NCI-H82 (cell line): ENCODE measurements around the gene ZNF440.
"Not testable (repeated sequence)": the region's sequence is repeated elsewhere in the genome, so short reads cannot be mapped to it uniquely, and the experiment has no call there.

Experiments
- DNase-seq: peaks from one replicate; lab custom pipeline; 2025; lab: John Stamatoyannopoulos, UW

ZNF440 gene

DNA sequence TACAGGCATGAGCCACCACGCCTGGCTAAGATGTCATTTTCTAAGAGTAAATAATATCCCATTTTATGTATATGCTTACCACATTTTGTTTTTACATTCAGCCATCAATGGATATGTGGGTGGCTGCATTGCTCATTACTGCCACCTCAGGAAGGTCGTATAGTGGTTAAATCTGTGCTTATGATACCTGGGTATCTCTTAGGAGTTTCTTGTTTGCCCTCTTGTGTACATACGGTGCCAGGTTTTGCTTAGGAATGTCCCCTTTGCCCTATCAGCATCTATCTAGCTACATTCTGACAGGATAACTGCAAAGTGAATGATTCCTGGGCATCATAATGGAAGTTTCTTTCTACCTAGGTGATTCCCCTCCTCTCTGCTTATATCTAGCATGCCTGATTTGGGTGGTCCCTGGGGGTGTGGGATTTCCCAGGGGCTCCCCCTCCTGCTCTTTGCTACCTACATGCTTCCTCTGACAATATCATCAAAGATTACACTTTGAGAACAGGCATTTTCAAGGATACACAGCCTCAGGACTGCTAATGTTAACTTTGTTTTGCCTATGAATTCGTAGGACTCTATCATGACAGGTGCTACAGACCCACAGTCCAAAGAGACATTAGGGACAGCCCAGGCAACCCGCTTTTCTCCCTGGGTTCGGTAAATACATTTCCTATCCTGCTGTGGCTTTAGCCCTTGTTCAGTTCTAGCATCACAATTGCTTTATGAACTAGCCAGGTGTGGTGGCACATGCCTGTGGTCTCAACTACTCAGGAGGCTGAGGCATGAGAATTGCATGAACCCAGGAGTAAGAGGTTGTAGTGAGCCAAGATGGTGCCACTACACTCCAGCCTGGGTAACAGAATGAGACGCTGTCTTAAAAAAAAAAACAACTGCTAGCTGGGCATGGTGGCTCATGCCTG is 15.1 kb downstream of the ZNF440 start:
- not testable (repeated sequence) for DNase-seq

DNA sequence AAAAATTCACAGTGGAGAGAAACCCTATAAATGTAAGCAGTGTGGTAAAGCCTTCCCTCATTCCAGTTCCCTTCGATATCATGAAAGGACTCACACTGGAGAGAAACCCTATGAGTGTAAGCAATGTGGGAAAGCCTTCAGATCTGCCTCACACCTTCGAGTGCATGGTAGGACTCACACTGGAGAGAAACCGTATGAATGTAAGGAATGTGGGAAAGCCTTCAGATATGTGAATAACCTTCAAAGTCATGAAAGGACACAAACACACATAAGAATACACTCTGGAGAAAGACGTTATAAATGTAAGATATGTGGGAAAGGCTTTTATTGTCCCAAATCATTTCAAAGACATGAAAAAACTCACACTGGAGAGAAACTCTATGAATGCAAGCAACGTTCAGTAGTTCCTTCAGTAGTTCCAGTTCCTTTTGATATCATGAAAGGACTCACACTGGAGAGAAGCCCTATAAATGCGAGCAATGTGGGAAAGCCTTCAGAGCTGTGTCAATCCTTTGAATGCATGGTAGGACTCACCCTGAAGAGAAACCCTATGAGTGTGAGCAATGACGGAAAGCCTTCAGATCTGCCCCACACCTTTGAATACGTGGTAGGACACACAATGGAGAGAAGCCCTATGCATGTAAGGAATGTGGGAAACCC is 18.3 kb downstream of the ZNF440 start:
- no peak for DNase-seq

GRCh38 chr19:11833541-11833940 is 19.5 kb downstream of the ZNF440 start:
- DNase-seq: no peak

DNA sequence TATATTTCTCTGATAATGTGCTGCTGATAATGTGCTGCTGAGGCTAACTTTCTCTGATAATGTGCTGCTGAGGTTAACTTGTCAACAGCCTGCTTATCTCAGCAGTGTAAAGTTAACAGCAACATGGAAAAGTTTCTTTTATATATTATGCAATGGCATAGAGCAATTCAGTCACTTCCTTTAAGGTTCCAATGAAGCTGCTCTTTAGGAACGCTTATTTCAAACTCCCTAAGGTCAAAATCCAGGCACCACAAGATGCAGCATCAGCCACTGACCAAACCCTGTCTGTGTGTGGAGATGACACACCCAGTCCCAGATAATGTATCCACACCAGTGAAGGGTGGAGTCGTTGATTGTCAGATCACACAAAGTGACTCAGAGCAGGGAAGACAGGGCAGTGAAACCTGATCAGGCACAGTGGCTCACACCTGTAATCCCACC is 21.6 kb downstream of the ZNF440 start:
- DNase-seq: not testable (repeated sequence)

DNA sequence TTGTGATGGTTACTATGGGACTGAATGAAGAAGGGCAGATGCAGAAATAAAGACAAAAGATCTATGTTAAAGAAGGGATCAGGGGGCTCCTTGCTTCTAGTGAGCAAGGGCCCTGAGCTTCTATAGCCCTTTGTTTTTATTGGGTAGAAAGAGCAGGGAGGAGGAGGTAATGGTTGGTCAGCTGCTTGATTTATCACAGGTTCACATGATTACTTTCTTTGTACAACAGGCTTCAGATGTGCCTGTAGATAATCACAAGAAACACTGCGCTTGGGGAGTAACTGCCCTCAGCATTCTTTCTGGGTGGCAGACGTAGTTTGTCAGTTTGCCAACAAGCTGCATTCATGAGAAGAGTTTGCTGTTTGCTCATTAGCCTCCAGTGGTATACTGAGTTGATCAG is 29.6 kb downstream of the ZNF440 start:
- DNase-seq: no peak

- peak; percentile 0 for DNase-seq
Measured at GRCh38 chr19:11847615-11848014, 33.5 kb downstream of the ZNF440 start.

- DNase-seq: no peak
Measured at GRCh38 chr19:11848200-11848593, 34.1 kb downstream of the ZNF440 start.

- peak; percentile 86 for DNase-seq
Measured at GRCh38 chr19:11848594-11849469, 34.8 kb downstream of the ZNF440 start, which contains the start of gene ZNF439. Gene ZNF439, plus strand, starts transcription at chr19:11848726. Its CDS starts 142 bp downstream, at chr19:11848868.

DNA sequence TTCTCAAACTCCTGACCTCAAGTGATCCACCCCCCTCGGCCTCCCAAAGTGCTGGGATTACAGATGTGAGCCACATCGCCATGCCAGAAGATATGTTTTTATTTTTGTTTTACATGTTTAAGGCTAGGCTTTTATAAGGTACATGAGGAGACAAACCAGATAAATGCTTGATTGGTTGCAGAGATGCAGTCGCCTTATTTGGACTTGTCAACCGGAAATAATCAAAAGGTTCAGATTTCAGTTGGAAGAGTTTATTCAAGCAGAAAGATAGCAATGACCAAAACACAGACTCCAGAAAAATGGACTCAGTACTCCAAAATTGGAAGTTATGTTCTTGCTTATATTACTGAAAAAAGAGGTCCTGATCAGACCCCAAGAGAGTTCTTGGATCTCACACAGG is 36.2 kb downstream of the ZNF440 start:
- not testable (repeated sequence) for DNase-seq

GRCh38 chr19:11853358-11853757 is 39.3 kb downstream of the ZNF440 start:
- no peak for DNase-seq

- no peak for DNase-seq
Measured at GRCh38 chr19:11856596-11857250, 42.6 kb downstream of the ZNF440 start.

- no peak for DNase-seq
Measured at GRCh38 chr19:11860721-11861120, 46.6 kb downstream of the ZNF440 start.

- no peak for DNase-seq
Measured at GRCh38 chr19:11861301-11861700, 47.2 kb downstream of the ZNF440 start.

GRCh38 chr19:11867766-11868165 is 53.7 kb downstream of the ZNF440 start:
- not testable (repeated sequence) for DNase-seq

DNA sequence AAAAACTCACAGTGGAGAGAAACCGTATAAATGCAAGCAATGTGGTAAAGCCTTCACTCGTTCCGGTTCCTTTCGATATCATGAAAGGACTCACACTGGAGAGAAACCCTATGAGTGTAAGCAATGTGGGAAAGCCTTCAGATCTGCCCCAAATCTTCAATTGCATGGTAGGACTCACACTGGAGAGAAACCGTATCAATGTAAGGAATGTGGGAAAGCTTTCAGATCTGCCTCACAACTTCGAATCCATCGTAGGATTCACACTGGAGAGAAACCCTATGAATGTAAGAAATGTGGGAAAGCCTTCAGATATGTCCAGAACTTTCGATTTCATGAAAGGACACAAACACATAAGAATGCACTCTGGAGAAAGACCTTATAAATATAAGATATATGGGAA is 54.1 kb downstream of the ZNF440 start:
- DNase-seq: no peak

GRCh38 chr19:11872624-11873023 is 58.6 kb downstream of the ZNF440 start:
- DNase-seq: no peak

DNA sequence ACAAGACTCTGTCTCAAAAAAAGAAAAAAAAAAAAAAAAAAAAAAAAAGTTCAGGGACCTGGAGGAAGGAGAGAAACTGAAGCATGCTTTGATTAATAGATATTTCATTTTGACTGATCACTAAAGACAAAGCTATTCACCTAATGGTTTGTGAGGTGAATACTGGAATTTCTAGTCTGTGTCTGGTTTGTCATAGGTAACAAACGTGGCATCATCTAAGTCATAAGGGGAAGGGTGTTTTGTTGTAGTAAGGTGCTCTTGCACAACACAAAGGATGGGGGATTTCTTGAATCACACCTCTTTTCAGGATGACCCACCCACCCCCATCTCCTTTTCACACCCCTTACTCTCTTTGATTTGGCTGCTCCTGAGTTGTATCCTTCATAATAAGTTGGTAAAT is 59.7 kb downstream of the ZNF440 start:
- DNase-seq: no peak

- peak; percentile 17 for DNase-seq
Measured at GRCh38 chr19:11879687-11880266, 65.7 kb downstream of the ZNF440 start.

GRCh38 chr19:11880598-11880997 is 66.5 kb downstream of the ZNF440 start:
- no peak for DNase-seq

- DNase-seq: peak; percentile 74
Measured at GRCh38 chr19:11881151-11881800, 67.2 kb downstream of the ZNF440 start.

DNA sequence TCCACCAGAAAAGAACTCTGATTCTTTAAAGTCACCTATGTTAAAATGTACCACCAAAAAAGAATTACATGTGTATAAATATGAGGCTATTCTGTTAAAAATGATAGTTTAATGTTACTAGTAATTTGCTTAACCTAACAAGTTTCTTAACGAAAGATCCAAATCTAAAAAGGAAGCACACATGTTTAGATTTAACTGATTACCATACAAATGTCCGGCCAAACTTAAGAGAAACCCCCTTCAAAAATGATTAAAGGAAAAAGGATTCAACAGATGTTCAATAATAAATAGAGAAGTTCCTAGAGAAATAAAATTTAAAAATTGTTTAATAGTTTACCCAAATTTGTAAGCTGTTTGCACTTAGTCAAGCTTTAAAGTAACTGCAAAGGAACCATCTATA is 68.5 kb downstream of the ZNF440 start:
- DNase-seq: no peak
